Measurements from ENCODE around the gene ZFAND4.

DNA sequence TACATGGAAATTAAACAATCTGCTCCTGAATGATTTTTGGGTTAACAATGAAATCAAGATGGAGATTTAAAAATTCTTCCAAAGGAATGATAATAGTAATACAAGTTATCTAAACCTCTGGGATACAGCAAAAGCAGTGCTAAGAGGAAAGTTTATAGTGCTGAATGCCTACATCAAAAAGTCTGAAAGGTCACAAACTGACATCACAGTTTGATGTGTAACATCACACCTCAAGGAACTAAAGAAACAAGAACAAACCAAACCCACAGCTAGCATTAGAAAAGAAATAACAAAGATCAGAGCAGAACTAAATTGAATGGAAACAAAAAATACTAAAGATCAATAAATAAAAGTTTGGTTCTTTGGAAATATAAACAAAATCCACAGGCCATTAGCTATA is 17.4 kb downstream of the ZFAND4 start:
- TF ChIP-seq, protein P1, sequence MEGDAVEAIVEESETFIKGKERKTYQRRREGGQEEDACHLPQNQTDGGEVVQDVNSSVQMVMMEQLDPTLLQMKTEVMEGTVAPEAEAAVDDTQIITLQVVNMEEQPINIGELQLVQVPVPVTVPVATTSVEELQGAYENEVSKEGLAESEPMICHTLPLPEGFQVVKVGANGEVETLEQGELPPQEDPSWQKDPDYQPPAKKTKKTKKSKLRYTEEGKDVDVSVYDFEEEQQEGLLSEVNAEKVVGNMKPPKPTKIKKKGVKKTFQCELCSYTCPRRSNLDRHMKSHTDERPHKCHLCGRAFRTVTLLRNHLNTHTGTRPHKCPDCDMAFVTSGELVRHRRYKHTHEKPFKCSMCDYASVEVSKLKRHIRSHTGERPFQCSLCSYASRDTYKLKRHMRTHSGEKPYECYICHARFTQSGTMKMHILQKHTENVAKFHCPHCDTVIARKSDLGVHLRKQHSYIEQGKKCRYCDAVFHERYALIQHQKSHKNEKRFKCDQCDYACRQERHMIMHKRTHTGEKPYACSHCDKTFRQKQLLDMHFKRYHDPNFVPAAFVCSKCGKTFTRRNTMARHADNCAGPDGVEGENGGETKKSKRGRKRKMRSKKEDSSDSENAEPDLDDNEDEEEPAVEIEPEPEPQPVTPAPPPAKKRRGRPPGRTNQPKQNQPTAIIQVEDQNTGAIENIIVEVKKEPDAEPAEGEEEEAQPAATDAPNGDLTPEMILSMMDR (conservative IDR thresholded peaks at IDR 0.05 in 1 of 2, IDR thresholded peaks at IDR 0.05 in 1 of 2; ENCODE audit: extremely low read depth in 1 of 2, insufficient read depth in 1 of 2, low read depth in 1 of 2, low read length in 2 of 2), result no peak
- TF ChIP-seq EZH2 (IDR thresholded peaks at IDR 0.05; ENCODE audit: borderline replicate concordance, low read length), result no peak
